BJ (cell line): ENCODE results near the gene CTSA. TPM values are rescaled to one million over a fixed set of nuclear protein-coding genes. Genes with fewer than 3 reads are reported as not detected.

Source experiments
- CTCF ChIA-PET: fragments of 350-600 bp; formaldehyde crosslinking; extraction: SDS; loops from one replicate; lab custom pipeline; 2021; ENCODE audit warnings: antibody characterized with exemption, inconsistent platforms; lab: Yijun Ruan, JAX
- POLR2A ChIA-PET: fragments of 300-600 bp; sonication (Branson Sonifier 250); formaldehyde crosslinking; extraction: SDS; loops from one replicate; lab custom pipeline; 2021; ENCODE audit warnings: antibody characterized with exemption; lab: Charles Lee
- DNase-seq: peaks from one replicate; pipeline ENCODE4 v3.0.0-alpha.2; 2011; ENCODE audit warnings: low read depth
- H3K27me3 ChIP-seq: 2 replicates; pipeline ENCODE4 v1.6.0; 2011; ENCODE audit warnings: low read length; ENCODE audit not compliant: control insufficient read depth, insufficient read depth
- H3K36me3 ChIP-seq: 2 replicates; pipeline ENCODE4 v1.5.1; 2011; ENCODE audit warnings: low read length; ENCODE audit not compliant: control insufficient read depth, insufficient read depth
- H3K4me3 ChIP-seq: 2 replicates; pipeline ENCODE4 v1.5.1; 2011; ENCODE audit warnings: low read depth, mild to moderate bottlenecking, control low read depth, low read length
- polyA plus RNA-seq: library from polyadenylated mRNA; depleted of rRNA; stranded (reverse); fragments of >200 nt; gene quantifications from 2 replicates; pipeline ENCODE4 v1.2.3, GENCODE V29; 2011
- TF ChIP-seq, protein P1 (sequence below): IDR thresholded peaks from 2 replicates; pipeline ENCODE4 v1.5.1; 2011; ENCODE audit warnings: low read depth, mild to moderate bottlenecking, control low read depth, inconsistent platforms, low read length, moderate library complexity; ENCODE audit not compliant: insufficient read depth

Gene CTSA
- polyA plus RNA-seq, 1 experiment = 408 TPM

DNA sequence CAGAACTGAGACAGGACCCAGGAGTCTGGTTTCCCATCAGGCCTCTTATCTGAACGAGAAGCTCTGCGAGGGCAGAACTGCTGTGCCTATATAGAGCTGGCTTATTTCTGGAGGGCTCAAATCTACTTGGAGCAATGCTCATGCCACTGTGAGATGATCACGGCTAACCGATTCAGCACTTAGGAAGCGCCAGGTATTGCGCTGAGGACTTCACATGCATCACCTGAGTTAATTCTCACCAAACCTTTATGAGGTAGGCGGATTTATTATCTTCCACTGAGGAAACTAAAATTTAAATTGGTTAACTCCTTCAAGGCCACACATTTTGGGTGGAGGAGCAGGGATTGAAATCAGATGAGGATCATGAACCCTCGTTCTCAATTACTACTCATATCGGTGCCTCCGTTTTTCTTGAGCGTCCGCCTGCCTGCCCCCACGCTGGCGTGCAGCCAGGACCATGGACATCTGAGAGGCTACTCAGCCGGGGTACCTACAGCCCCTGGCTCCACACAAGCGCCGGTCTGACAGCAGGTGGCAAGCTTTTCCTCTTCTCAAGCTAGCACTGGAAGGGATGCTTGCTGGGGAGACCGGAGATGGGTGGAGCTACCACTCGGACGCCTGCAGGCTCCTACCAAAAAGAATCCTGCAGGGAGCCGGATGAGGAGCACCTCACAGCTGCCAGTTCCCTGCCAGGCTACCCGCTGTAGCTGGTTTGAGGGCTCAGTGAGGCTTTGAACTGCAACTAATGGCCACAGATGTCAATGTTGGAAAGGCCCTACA lies 42.3 kb downstream of the CTSA start:
- peaks cover 2% of the 10 kb centered on the region for H3K36me3 ChIP-seq
- H3K4me3 ChIP-seq = peak overlapping the region; percentile 63
- DNase-seq = no peak
- POLR2A ChIA-PET = interaction anchor here (0.6 to 0.7 kb wide), 2 partner anchors 14 to 15 kb away, joined by 3 to 6 read pairs; no protein-coding TSS in a partner anchor
- CTCF ChIA-PET = interaction anchor here (0.6 to 2.6 kb wide), 5 partner anchors 36 to 1266 kb away, joined by 3 to 11 read pairs (median 8); no protein-coding TSS in a partner anchor
- H3K27me3 ChIP-seq = no peaks in the 10 kb centered on the region
- TF ChIP-seq, protein P1, sequence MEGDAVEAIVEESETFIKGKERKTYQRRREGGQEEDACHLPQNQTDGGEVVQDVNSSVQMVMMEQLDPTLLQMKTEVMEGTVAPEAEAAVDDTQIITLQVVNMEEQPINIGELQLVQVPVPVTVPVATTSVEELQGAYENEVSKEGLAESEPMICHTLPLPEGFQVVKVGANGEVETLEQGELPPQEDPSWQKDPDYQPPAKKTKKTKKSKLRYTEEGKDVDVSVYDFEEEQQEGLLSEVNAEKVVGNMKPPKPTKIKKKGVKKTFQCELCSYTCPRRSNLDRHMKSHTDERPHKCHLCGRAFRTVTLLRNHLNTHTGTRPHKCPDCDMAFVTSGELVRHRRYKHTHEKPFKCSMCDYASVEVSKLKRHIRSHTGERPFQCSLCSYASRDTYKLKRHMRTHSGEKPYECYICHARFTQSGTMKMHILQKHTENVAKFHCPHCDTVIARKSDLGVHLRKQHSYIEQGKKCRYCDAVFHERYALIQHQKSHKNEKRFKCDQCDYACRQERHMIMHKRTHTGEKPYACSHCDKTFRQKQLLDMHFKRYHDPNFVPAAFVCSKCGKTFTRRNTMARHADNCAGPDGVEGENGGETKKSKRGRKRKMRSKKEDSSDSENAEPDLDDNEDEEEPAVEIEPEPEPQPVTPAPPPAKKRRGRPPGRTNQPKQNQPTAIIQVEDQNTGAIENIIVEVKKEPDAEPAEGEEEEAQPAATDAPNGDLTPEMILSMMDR = no peak; the same call in 1 of the 2 replicates

DNA sequence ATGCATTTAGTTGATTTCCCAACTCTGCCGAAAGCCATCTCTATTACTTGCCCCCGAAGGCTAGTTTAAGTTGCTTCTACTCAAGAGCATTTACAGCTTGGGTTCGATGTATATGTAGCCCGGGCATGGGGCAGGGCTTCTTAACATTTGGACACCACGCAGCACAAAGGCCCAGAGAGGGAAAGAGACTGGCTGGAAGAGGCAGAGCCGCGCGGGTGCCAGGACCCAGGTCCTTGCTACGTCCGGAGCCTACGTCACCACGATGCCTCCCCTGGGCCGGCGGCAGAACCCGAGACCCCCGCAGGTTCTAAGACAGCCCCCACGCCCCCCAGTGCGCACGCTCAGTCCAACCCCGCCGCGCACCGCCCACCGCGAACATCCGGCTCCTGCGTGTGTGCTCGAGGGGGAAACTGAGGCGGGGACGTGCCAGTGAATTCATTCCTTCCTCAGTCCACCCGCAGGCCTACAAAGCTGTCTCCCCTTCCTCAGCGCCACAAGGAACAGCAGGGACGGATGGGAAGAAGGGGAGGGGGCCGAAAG lies 43.0 kb downstream of the CTSA start:
- TF ChIP-seq, protein P1 = no peak
- DNase-seq = no peak
- H3K36me3 ChIP-seq = peaks cover 9% of the 10 kb centered on the region
- ChIA-PET POLR2A (no interaction called here), CTCF (interaction anchor here (0.6 to 2.6 kb wide), 6 partner anchors 35 to 1744 kb away, joined by 3 to 11 read pairs (median 8); no protein-coding TSS in a partner anchor)
- H3K27me3 ChIP-seq = no peaks in the 10 kb centered on the region
- peak overlapping the region; percentile 63 for H3K4me3 ChIP-seq

DNA sequence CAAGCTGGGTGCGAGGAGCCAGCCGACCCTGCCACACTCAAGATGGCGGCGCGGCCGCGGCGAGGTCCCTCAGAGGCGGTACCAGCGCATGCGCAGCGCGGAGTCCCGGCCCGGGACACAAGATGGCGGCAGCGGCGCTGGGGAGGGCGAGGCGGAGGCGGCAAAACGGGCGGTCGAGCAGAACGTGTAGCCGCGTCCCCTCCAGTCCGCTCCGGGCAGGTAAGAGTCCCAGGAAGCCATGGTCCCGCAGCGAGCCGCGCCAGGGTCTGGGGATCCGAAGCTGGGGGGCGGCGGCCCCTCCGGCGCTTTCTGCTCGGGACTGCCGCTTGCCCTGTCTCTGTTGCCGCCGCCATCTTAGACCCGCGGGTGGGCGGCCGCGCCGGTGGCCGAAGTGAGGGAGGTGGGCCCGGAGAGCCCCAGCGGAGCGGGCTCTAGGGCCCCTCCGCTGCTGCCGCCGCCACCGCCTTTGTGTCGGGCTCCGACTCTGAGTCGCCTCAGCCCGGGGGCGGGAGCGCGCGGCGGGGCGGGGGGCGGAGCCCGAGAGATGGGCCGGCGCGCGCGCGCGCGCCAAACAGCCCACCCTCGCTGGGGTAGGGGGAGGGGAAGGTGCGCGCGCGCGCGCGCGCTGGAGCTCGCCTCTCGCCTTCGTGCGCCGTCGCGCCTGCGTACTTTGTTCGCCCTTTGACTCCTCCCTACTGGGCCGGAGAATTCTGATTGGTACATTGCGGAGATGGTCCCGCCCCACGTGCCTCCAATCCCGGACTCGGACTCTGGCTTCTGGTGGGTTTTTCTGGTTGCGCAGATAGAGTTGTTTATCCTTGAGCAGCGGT lies 43.7 kb downstream of the CTSA start, which contains the start of gene PCIF1:
TSS of gene PCIF1 (plus strand) at position 98 of the 830 bp plus-strand sequence. CDS start 4,317 bp downstream, outside the sequence.
- ChIA-PET POLR2A (interaction anchor here (0.6 kb wide), 2 partner anchors 9 to 15 kb away, joined by 3 to 9 read pairs; no protein-coding TSS in a partner anchor), CTCF (interaction anchor here (0.7 to 2.6 kb wide), 4 partner anchors 23 to 1744 kb away, joined by 3 to 11 read pairs (median 6); no protein-coding TSS in a partner anchor)
- peak; percentile 85 for DNase-seq
- TF ChIP-seq, protein P1 = no peak
- Histone ChIP-seq H3K27me3 (no peaks in the 10 kb centered on the region), H3K36me3 (peaks cover 14% of the 10 kb centered on the region), H3K4me3 (peak within 1 kb of the TSS; percentile 63)

DNA sequence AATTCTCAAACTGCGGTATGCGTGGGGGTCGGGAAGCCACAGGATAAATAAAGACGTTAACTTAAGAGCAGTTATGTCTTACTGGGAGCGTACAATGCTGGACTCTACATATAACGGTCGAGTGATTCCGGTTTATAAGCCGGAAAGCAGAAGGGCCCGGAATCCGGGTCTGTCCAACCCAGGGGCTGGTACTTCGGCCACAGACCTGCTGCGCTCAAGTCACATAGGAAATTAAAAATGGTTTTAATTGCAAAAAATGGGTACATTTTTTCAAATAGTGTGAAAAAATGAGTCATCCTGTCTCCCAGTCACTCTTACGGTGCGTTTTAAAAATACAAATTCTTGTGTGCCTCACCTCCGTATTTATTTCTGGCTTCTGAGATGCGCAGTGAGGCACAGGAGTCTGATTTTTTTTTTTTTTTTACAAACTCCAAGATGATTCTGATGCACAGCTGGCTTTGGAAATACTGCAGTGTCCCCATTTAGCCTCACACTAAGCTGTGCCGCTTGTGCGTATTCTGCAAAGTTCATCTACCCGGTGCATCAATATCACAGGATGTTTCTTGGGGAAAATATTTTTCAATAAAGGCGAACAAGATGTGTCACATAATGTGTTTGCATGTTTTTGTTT lies 44.4 kb downstream of the CTSA start:
- no peak for DNase-seq
- H3K4me3 ChIP-seq = peak overlapping the region; percentile 51
- H3K27me3 ChIP-seq = no peaks in the 10 kb centered on the region
- CTCF ChIA-PET = interaction anchor here (0.9 to 3.4 kb wide), 5 partner anchors 9 to 111 kb away, joined by 4 to 18 read pairs (median 8); no protein-coding TSS in a partner anchor
- POLR2A ChIA-PET = interaction anchor here (0.6 kb wide), 2 partner anchors 10 to 16 kb away, joined by 3 to 9 read pairs; no protein-coding TSS in a partner anchor
- TF ChIP-seq, protein P1 = no peak
- peaks cover 19% of the 10 kb centered on the region for H3K36me3 ChIP-seq
